Choroid plexus epithelial cell (primary cell): ENCODE results near the gene NPAS4.
A peak's percentile ranks its signal among the peaks of the same experiment; 100 is the strongest.

Experiments used
- DNase-seq: peaks from one replicate; pipeline ENCODE4 v3.0.0-alpha.2; 2010; ENCODE audit warnings: low read depth
- H3K4me3 ChIP-seq: 2 replicates; pipeline ENCODE4 v1.5.1; 2011; ENCODE audit warnings: low read depth, mild to moderate bottlenecking, control low read depth, low read length, moderate library complexity
- CTCF ChIP-seq: conservative IDR thresholded peaks from 2 replicates; pipeline ENCODE4 v1.5.1; 2011; ENCODE audit warnings: low read depth, mild to moderate bottlenecking, control low read depth, inconsistent platforms, low read length, moderate library complexity

Gene NPAS4

DNA sequence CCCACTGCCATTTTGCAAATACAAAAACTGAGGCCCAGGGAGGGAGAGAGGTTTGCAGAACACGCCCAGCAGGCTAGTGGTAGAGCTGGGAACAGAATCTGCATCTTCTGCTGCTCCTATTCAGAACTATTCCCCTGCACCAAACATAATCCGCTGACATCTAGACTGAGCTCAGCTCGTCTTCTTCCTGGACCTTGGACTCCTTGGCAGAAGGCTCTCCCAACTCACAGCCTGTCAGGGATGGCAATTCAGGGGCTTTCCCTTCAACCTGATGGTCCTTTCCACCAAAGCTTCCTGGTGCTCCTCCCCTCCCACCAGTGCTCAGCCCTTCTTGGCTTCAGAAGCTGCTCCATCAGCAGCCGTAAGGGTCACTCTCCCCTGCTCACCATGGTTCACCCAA lies 9.5 kb upstream of the NPAS4 start:
- TF ChIP-seq CTCF, result no peak
- no peak for DNase-seq
- no peak overlapping the region for H3K4me3 ChIP-seq

- TF ChIP-seq CTCF, result no peak
- H3K4me3 ChIP-seq, result no peak overlapping the region
- DNase-seq, result no peak
Measured at GRCh38 chr11:66412110-66412509, 8.7 kb upstream of the NPAS4 start.

DNA sequence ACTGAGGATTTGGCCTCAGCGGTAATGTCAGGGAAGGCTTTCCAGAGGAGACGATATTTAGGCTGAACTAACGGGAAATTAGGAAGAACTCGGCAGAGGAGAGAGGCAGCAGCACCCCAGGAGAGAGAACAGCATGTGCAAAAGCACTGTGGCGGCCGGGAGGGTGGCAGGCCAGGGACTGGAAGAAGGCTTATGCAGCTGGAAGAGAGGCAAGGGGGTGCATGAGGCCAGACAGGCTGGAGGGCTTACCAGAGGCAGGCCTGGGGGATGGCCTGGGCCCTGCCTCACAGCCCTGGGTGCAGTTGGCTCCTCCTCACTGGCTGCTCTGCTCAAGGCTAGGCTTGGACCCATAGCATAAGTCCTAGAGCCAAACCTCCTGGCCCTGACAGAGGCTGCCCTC lies 7.7 kb upstream of the NPAS4 start:
- TF ChIP-seq CTCF, result no peak
- no peak for DNase-seq
- H3K4me3 ChIP-seq, result no peak overlapping the region

DNA sequence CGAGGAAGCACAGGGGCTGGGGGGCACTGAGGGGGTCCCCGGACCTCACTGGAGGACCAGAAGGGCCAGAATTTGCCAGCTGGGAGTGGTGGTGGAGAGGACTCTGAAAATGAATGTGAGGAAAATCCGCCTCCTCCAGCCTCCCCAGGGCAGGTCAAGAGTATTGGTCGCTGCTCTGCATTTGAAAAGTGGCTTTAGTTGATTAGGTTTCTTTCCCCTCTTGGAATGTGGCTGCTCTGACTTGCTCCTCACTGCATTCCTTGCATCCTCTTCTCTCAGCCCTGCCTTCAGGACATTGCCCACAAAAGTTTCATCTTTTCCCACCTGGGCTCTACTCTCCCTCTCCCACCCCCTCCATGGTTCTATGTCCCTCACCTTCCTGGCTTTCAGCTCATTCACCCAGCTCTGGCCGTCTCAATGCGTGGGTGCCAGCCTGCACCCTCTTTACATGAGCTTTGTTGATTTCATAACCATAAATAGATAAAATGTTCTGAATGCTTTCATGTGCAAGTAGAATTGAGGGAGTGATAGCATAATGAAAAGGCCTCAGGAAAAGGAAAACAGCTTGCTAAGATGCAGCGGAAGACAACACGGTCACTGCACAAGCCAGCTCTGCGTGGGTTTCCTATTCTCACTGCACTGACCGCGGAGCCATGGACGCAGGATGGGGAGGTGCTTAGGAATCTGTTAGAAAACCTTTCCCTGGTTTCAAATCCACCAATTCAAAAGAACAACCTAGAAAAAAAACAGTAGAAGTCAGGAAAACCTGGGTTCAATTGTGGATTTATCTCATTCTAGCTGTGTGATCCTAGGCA lies 6.5 kb upstream of the NPAS4 start:
- TF ChIP-seq CTCF, result no peak
- DNase-seq, result no peak
- H3K4me3 ChIP-seq, result no peak overlapping the region

GRCh38 chr11:66415423-66415822 lies 5.4 kb upstream of the NPAS4 start:
- no peak overlapping the region for H3K4me3 ChIP-seq
- DNase-seq, result no peak
- no peak for TF ChIP-seq CTCF

DNA sequence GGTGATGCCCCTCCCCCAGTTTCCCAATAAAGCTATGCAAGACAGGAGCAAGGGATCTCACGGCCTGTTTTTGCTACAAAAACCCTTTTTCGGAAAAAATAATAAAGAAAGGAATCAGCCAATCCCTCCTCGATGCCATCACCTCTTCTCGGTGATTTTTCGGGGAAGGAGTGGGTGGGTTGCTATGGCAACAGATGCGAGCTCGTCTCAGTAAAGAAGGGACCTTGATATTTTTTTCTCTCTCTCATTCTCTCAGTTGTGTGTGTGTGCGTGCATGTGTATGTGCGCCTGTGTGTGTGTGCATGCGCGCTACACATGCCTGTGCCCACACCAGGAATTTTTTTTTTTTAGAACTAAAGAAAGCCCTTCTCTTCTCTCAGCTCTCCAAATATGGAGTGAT lies 3.8 kb upstream of the NPAS4 start:
- DNase-seq, result no peak
- TF ChIP-seq CTCF, result no peak
- H3K4me3 ChIP-seq, result no peak overlapping the region

DNA sequence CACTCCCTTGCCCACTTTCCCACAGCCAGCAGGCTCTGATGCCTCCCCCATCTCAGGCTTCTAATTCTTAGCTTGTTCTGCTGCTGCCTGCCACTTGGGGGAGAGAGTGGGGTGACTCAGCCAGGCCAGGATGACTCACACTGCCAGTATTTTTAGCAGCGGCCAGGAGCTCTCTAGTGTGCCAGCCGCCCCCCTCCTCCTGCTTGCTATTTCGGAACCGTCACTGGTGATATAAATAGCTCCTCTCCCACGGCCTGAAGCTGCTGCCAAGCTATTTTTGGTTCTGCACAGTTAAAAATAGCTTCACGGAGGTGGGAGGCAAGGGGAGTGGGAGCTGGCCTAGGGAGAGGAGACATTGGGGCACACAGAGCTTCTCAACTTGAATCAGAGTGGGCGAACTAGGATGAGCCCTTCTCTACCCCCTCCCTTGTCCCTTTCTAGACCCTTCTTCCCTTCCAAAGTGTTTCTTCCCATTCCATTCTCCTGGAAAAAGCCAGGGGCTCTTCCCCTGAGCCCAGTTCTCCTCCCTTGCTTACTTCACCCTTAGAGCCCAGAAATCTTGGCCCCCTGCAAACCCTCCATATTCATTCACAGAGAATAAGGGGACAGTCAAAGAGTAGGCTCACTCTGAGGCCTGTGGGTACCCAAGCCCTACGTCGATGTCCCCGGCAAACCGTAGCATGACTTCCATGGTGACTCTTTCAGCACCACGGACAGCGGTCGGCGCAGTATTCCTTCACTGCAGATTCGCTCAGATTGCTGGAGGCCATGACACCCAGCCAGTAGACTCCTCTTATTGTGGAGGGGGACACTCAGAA lies 2.5 kb upstream of the NPAS4 start:
- peak; percentile 95 for DNase-seq
- peak; percentile 63 for TF ChIP-seq CTCF

More for the DNA sequence above, 2.5 kb upstream of the NPAS4 start:
- H3K4me3 ChIP-seq, result no peak overlapping the region
